ENCODE results near the gene SETD5.
A peak's percentile ranks its signal among the peaks of the same experiment; 100 is the strongest.

The SETD5 gene, protein sequence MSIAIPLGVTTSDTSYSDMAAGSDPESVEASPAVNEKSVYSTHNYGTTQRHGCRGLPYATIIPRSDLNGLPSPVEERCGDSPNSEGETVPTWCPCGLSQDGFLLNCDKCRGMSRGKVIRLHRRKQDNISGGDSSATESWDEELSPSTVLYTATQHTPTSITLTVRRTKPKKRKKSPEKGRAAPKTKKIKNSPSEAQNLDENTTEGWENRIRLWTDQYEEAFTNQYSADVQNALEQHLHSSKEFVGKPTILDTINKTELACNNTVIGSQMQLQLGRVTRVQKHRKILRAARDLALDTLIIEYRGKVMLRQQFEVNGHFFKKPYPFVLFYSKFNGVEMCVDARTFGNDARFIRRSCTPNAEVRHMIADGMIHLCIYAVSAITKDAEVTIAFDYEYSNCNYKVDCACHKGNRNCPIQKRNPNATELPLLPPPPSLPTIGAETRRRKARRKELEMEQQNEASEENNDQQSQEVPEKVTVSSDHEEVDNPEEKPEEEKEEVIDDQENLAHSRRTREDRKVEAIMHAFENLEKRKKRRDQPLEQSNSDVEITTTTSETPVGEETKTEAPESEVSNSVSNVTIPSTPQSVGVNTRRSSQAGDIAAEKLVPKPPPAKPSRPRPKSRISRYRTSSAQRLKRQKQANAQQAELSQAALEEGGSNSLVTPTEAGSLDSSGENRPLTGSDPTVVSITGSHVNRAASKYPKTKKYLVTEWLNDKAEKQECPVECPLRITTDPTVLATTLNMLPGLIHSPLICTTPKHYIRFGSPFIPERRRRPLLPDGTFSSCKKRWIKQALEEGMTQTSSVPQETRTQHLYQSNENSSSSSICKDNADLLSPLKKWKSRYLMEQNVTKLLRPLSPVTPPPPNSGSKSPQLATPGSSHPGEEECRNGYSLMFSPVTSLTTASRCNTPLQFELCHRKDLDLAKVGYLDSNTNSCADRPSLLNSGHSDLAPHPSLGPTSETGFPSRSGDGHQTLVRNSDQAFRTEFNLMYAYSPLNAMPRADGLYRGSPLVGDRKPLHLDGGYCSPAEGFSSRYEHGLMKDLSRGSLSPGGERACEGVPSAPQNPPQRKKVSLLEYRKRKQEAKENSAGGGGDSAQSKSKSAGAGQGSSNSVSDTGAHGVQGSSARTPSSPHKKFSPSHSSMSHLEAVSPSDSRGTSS (N-terminal part only)

DNA sequence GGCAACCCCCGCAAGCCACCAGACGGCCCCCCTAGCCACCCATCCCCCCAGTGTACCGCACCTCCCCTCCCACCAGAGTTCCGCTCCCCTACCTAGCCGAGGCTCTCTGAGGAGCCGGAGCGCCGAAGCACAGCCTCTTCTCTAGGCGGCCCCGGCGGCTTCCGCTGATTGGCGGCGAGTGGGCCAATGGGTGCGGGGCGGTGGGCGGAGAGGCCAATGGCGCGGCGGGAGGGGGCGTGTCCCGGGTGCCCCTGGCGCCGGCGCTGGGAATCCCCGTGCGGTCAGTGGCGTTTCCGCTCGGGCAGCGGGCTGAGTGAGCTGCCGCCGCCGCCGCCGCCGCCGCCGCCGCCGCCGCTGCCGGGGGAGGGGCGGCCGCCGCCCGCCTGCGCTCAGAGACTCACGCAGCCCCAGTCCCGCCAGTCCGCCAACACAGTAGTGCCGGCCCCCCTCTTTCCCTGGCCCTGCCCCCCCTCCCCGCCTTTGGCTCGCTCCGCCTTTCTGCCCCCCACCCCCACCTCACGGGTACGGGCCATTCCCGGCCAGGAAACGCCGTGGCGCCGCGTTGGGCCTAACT, at the start of gene SETD5:
Gene SETD5 (plus strand): TSS at position 284 of the 574 bp plus-strand sequence. CDS start 31,324 bp downstream, outside the sequence.
- DNase-seq (ENCODE audit: low read depth) = peak; percentile 76

GRCh38 chr3:9347887-9348286, 49.5 kb upstream of the SETD5 start:
- DNase-seq (ENCODE audit: low read depth) = no peak

- peak; percentile 74 for DNase-seq (ENCODE audit: low read depth)
Measured at GRCh38 chr3:9349321-9350117, 47.9 kb upstream of the SETD5 start.

DNA sequence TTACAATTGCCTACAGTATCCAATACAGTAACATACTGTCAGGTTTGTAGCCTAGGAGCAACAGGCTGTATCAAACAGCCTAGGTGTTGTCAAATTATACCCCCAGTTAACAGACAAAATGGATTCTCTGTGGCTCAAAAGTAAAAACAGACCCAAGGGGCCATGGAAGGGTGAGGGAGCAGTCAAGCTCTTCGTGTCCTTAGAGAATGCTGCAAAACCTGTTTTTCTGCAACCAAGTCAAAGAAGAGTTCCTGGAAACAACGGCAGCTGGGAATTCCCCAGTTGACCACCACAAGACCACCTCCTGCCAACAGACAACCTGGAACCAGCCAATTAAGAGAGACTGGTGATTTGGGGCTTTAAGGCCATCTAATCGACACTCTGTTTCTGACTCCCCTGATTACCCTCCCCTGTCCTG, 45.7 kb upstream of the SETD5 start:
- DNase-seq (ENCODE audit: low read depth) = no peak

GRCh38 chr3:9352917-9353752, 44.3 kb upstream of the SETD5 start:
- DNase-seq (ENCODE audit: low read depth) = no peak

- no peak for DNase-seq (ENCODE audit: low read depth)
Measured at GRCh38 chr3:9361691-9362388, 35.6 kb upstream of the SETD5 start.

DNA sequence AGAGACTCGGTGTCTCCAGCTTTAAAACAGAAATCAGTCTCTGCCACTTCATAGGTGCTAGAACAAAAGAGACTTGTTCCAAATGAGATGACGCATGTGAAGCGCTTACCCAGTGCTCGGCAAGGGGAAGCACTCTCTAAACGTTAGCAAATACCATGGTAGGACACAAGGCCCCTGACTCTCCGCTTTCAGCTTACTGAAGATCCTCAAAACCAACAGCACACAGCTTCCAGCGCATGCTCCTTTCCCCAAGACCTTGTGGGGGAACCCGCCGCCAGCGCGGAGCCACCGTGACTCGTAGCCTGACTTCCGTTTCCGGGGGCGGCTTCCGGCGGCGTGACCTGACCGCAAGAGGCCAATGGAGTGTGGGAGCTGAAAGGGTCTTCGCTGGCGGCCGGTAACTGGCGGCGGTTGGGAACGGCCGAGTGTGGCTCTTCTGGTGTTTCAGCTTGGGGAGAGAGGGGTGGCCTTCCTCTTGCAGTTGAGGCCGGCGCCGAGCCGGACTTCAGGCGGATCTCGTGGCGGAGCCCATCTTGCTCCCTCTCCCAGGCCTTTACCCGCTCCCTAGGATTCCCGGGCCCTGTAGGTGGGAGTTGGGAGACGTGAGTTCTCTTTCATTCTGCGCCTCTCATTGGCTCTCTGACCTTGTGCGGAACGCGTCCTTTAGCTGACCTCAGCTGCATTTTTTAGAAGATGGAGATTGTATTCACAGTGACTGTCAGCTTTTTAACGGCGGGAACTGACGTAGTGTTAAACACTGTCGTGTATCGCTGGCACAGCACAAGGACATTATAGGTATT, 34.5 kb upstream of the SETD5 start, which contains the start of gene THUMPD3:
Gene THUMPD3 (plus strand): TSS at position 324 of the 800 bp plus-strand sequence. CDS start 2,015 bp downstream, outside the sequence.
- DNase-seq (ENCODE audit: low read depth) = peak; percentile 73

DNA sequence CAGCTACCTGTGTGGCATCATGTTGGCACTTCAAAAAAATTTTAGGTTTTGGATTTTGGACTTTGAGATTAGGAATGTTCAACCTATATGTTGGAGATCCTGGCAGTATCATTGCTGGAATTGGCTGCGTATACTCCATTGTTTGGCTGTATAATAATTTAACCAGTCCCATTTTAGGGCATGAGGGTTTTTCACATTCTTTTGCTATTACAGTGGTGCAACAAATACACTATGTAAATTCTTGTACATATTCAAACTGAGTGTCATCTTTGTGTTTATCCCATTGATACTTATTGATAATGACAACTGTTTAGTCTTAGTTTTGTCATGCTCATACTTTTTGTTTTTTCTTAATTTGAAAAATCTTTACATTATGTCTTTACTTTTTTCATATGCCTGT, 27.9 kb upstream of the SETD5 start:
- no peak for DNase-seq (ENCODE audit: low read depth)

GRCh38 chr3:9373465-9373864, 23.9 kb upstream of the SETD5 start:
- DNase-seq (ENCODE audit: low read depth) = no peak

GRCh38 chr3:9377981-9378380, 19.4 kb upstream of the SETD5 start:
- DNase-seq (ENCODE audit: low read depth) = no peak

DNA sequence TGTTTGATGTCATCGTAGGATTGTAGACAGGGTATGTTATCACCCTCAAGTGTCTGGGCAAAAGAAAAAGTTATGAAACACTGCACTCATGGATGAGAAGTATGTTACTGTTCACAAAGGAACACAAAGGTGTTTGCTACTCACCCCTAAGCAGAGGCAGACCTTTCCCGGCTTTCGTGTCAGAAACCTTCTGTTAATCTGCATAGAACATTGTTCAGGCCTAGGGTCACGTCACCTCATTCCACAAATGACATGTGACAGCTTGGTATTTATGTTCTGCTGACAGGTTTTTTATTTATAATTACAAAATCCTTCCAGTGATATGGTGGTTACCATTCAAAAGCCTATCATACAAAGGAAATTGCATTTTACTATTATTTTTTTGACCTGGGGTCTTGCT, 18.1 kb upstream of the SETD5 start:
- no peak for DNase-seq (ENCODE audit: low read depth)

DNA sequence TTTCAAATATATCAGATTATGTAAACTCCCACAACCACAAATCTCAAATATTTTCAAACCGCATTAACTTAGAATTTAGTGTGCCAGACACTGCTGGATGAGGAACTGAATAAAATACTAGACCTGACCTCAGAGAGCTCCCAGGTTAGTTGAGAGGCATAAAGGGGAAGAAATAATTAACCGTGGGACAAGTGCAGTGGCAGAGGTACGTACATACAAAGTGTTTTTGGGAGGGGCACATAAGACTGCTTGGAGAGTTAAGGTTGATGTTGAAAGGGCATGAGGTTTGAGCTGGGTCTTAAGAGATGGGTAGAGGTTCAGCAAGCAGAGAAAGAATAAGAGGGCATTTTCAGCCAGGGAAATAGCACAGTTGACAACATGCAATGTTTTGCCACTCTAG, 17.4 kb upstream of the SETD5 start:
- DNase-seq (ENCODE audit: low read depth) = no peak

GRCh38 chr3:9384141-9384828, 13.1 kb upstream of the SETD5 start:
- no peak for DNase-seq (ENCODE audit: low read depth)

DNA sequence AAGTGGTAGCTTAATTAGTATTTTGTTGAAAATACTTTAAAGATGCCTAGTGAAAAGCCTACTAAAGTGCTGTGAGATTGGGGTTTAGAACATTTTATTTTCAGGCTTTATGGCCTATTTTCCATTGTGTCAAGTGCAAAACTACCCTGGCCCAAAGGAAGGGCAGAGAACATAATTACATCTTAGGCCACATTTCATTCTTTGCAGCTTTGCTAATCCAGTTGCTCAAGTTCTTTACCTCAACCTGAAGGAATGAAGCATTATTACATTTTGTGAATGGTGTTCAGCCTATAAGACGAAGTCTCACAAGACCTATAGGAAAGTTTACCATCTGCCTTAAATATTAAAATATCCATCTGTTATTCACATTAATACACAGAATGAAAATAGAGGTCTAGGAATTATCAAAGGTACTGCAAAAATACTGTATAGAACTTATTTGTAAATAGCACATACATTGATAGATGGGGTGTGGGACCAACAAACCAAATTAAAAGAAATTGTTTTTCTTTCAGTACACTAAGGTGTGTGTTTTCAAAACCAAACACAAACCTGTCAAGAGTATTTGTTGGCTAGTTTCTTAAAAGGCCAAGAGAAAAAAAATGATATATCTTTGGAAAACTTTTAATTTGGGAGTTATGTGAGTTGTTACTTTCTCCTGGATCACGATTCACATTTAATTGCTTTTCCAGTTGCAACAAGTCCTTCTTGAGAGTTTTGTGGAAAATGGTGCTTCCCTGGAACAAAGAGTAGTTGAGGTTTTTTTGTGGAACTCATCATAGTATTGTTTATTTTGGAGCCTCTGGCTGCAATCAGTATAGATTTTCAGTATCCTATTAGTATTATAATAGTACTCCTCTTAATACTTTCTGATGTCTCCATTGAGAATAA, 12.0 kb upstream of the SETD5 start:
- no peak for DNase-seq (ENCODE audit: low read depth)

- DNase-seq (ENCODE audit: low read depth) = no peak
Measured at GRCh38 chr3:9386078-9386459, 11.3 kb upstream of the SETD5 start.

DNA sequence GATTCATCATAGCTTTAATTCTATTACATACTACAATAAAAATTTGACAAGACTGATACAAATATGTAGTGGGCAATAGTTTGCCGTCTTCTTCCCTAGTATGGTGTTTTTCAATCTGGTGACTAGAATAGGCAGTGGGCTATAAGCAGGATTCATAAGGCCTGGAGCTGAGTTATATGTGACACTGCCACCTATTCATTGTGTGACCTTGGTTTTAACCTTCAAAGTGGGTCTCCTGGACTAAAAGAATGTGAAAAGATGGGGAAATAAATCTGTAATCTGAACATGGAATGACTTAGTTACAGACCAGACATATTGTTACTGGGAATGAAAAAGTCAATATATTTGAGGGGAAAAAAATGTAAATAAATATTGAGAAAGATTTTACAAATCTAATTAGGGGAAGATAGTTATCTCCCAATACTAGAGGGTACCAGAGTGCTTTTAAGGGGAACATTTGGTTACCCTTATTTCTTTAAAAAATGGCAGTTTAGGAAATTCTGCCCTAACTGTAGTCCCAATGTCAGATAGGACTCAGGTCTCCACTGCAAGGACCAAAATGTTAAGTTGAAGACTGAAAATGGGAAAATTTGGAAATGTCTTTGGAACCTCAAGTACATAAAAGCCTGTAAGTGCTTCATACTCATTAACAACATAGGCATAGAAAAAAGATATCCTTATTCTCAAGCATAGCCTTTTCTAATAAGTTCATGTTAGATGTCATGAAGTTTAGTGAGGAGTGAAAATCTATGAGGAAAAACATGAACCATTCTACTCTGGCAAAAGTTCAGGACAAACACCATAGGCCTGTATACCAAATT, 10.7 kb upstream of the SETD5 start:
- DNase-seq (ENCODE audit: low read depth) = no peak

All from HS-5 (cell line).